ENCODE data around the gene CNBD2.

GRCh38 chr20:36004045-36004444 lies 35.7 kb downstream of the CNBD2 start:
- TF ChIP-seq TCF12 (IDR thresholded peaks at IDR 0.05; ENCODE audit: low read depth) = no peak
- no peak for TF ChIP-seq USF1 (IDR thresholded peaks at IDR 0.05)
- no peak for TF ChIP-seq EP300 (IDR thresholded peaks at IDR 0.05; ENCODE audit: borderline replicate concordance)
- no peak for TF ChIP-seq YY1 (IDR thresholded peaks at IDR 0.05; ENCODE audit: low read depth)
- TF ChIP-seq FOXM1 (IDR thresholded peaks at IDR 0.05; ENCODE audit: borderline replicate concordance, low read depth) = no peak
- no peak for TF ChIP-seq TAF1 (IDR thresholded peaks at IDR 0.05; ENCODE audit: low read depth)
- no peak for TF ChIP-seq TEAD4 (IDR thresholded peaks at IDR 0.05)

Data from Ishikawa (cell line).